Lung (tissue), 12 donors: ENCODE data around the gene NT5M. TPM values are rescaled to one million over a fixed set of nuclear protein-coding genes. Genes with fewer than 3 reads are reported as not detected.
"Not testable (repeated sequence)": the region's sequence is repeated elsewhere in the genome, so short reads cannot be mapped to it uniquely, and the experiment has no call there.

Experiments
- ATAC-seq: fragments of 200-7000 bp; cut with Tn5 transposase; one replicate; pipeline ENCODE4 v1.9.1; 2020; ENCODE audit warnings: moderate number of reproducible peaks; ENCODE audit not compliant: insufficient read depth, low FRiP score
- DNase-seq, 3 donors: peaks; one replicate each; pipeline ENCODE4 v3.0.0-alpha.2; 2013 to 2017
- H3K27ac ChIP-seq, 2 donors: one replicate each; pipeline ENCODE4 v1.5.1; 2013; ENCODE audit warnings: mild to moderate bottlenecking in 2 of 2, moderate library complexity in 2 of 2, control low read depth in 1 of 2, inconsistent platforms in 1 of 2, low read depth in 1 of 2, low read length in 1 of 2
- H3K27me3 ChIP-seq, 3 donors: one replicate each; pipeline ENCODE4 v1.5.1; 2013; ENCODE audit warnings: low read length in 2 of 3; ENCODE audit not compliant: control insufficient read depth in 3 of 3, insufficient read depth in 3 of 3
- H3K36me3 ChIP-seq, 4 donors: one replicate each; pipeline ENCODE4 v1.5.1; 2013; ENCODE audit warnings: low read length in 4 of 4, mild to moderate bottlenecking in 1 of 4, moderate library complexity in 1 of 4; ENCODE audit not compliant: control insufficient read depth in 4 of 4, insufficient read depth in 4 of 4
- H3K4me1 ChIP-seq, 5 donors: one replicate each; pipeline ENCODE4 v1.5.1; 2013; ENCODE audit warnings: low read length in 5 of 5, mild to moderate bottlenecking in 2 of 5, moderate library complexity in 1 of 5; ENCODE audit not compliant: control insufficient read depth in 5 of 5, insufficient read depth in 5 of 5
- H3K4me3 ChIP-seq: one replicate; pipeline ENCODE4 v1.5.1; 2013; ENCODE audit warnings: mild to moderate bottlenecking, control low read depth, moderate library complexity
- H3K9ac ChIP-seq, 2 donors: one replicate each; pipeline ENCODE4 v1.5.1; 2013; ENCODE audit warnings: low read length in 2 of 2, control low read depth in 1 of 2; ENCODE audit not compliant: insufficient read depth in 1 of 2
- H3K9me3 ChIP-seq, 4 donors: one replicate each; pipeline ENCODE4 v1.5.1; 2013; ENCODE audit warnings: low read length in 3 of 4, mild to moderate bottlenecking in 1 of 4, moderate library complexity in 1 of 4; ENCODE audit not compliant: control insufficient read depth in 4 of 4, insufficient read depth in 3 of 4
- WGBS, 2 donors: extraction: QIAGEN DNeasy Blood & Tissue Kit; methylation state at CpG; one replicate each; pipeline ENCODE4 v1.1.7; 2013; 5-methylcytosine and 5-hydroxymethylcytosine counted together
- polyA plus RNA-seq, 2 donors: library from polyadenylated mRNA; stranded (reverse); fragments of 200-250 nt; gene quantifications; one replicate each; pipeline ENCODE4 v1.2.1, GENCODE V29; 2013
- total RNA-seq, 2 donors: library from RNA; depleted of rRNA in 1 of 2; stranded (reverse); fragments of >200 nt in 1 of 2; gene quantifications; one replicate each; pipeline ENCODE4 v1.2.1, GENCODE V29; 2014 to 2021
- TF ChIP-seq, protein P1 (sequence below): IDR thresholded peaks from 2 replicates; pipeline ENCODE4 v1.5.1; 2012; ENCODE audit warnings: mild to moderate bottlenecking; ENCODE audit errors: control extremely low read depth, extremely low read depth
- donor health status: control.
- donor health status: control.
- donor health status: Bipolar disorder and iron deficiency.
- donor health status: healthy.
- donor health status: DM: yes; HTN: yes; CAD: no.

NT5M gene
- total and polyA plus RNA-seq, 4 donors, result 1.7 to 2.8 (median 2.1) TPM

DNA sequence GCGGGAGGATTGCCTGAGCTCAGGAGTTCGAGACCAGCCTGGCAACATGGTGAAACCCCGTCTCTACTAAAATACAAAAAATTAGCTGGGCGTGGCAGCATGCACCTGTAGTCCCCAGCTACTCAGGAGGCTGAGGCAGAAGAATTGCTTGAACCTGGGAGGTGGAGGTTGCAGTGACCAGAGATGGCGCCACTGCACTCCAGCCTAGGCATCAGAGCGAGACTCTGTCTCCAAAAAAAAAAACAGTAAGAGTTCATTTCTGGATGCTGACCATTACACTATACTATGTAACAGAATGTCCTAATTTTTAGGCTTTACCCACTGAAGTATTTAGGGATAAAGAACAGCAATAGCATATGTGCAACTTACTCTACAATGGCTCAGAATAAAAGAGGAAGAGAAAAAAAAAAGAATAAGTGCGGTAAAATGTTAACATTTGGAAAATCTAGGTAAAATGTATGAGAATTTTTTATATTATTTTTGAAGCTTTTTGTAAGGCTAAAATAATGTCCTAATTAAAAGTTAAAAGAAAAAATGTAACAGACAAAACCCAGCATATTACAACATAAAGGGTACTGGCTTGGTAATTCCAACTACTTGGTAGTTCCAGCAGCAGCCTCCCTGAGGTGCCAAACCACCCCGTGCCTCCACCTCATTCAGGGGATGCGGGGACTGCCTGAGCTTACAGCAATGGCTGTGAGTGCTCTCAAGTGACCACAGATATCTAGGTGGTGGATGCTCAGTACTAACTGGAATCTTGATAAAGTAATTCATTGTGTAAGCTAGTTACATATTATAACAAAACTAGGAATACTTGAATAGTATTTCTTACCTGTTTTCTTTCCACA lies 33.0 kb upstream of the NT5M start:
- peaks cover 22 to 32% (median 30%) of the 10 kb centered on the region in 4 donors for H3K36me3 ChIP-seq
- no peak for DNase-seq

DNA sequence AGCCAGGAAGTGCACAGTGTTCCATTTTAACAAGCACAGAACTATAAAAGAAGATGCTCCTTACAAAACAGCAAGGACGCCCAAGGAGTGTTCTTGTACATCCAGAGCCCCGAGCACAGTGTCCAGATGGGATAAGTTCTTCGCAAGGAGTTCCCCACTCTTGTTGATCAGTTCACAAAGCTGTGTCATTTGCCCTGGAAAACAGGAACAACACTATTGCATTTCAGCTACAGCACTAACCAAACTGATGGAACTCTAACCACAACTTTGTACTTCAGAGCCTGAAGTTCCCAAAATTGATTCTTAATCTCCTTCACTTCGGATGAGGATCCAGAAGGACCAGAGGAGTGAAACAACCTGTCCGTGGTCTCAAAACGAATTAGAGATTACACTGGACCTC lies 27.2 kb upstream of the NT5M start:
- no peaks in the 10 kb centered on the region for H3K9me3 ChIP-seq
- no peak overlapping the region for H3K27ac ChIP-seq
- H3K9ac ChIP-seq, result no peak overlapping the region
- H3K27me3 ChIP-seq, result no peaks in the 10 kb centered on the region
- ATAC-seq (no peak), DNase-seq (no peak)
- H3K36me3 ChIP-seq, result peaks cover 7 to 21% (median 13%) of the 10 kb centered on the region in 4 donors
- WGBS, 2 donors, result 40 to 69% methylated on average over 6 of the region's 6 CpGs
- no peak overlapping the region for H3K4me3 ChIP-seq
- TF ChIP-seq, protein P1, sequence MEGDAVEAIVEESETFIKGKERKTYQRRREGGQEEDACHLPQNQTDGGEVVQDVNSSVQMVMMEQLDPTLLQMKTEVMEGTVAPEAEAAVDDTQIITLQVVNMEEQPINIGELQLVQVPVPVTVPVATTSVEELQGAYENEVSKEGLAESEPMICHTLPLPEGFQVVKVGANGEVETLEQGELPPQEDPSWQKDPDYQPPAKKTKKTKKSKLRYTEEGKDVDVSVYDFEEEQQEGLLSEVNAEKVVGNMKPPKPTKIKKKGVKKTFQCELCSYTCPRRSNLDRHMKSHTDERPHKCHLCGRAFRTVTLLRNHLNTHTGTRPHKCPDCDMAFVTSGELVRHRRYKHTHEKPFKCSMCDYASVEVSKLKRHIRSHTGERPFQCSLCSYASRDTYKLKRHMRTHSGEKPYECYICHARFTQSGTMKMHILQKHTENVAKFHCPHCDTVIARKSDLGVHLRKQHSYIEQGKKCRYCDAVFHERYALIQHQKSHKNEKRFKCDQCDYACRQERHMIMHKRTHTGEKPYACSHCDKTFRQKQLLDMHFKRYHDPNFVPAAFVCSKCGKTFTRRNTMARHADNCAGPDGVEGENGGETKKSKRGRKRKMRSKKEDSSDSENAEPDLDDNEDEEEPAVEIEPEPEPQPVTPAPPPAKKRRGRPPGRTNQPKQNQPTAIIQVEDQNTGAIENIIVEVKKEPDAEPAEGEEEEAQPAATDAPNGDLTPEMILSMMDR, result no peak
- peaks cover 0 to 10% (median 6%) of the 10 kb centered on the region in 5 donors for H3K4me1 ChIP-seq

More for the DNA sequence above, 33.0 kb upstream of the NT5M start:
- Histone ChIP-seq H3K9ac (no peak overlapping the region), H3K27ac (no peak overlapping the region), H3K4me1 (no peaks in the 10 kb centered on the region), H3K4me3 (no peak overlapping the region), H3K27me3 (no peaks in the 10 kb centered on the region), H3K9me3 (no peaks in the 10 kb centered on the region)
- WGBS, 2 donors, result 91 to 92% methylated on average over 9 of the region's 9 CpGs
- TF ChIP-seq, protein P1, result no peak
- ATAC-seq, result no peak

GRCh38 chr17:17277431-17277830 lies 25.7 kb upstream of the NT5M start:
- WGBS, 2 donors, result 95 to 97% methylated on average over 5 of the region's 5 CpGs
- H3K27me3 ChIP-seq, H3K27ac ChIP-seq, H3K9ac ChIP-seq, ATAC-seq, DNase-seq, H3K9me3 ChIP-seq, H3K4me3 ChIP-seq: not testable (repeated sequence)
- H3K4me1 ChIP-seq, result peaks cover 0 to 15% (median 9%) of the 10 kb centered on the region in 5 donors
- peaks cover 7 to 21% (median 11%) of the 10 kb centered on the region in 4 donors for H3K36me3 ChIP-seq

GRCh38 chr17:17279316-17279715 lies 23.9 kb upstream of the NT5M start:
- Histone ChIP-seq H3K36me3 (peaks cover 0 to 9% (median 5%) of the 10 kb centered on the region in 4 donors), H3K27ac (no peak overlapping the region), H3K4me1 (peaks cover 0 to 15% (median 9%) of the 10 kb centered on the region in 5 donors), H3K9me3 (no peaks in the 10 kb centered on the region), H3K27me3 (no peaks in the 10 kb centered on the region), H3K4me3 (no peak overlapping the region), H3K9ac (no peak overlapping the region)
- DNase-seq (no peak), ATAC-seq (no peak)
- WGBS, 2 donors, result 74 to 79% methylated on average over 4 of the region's 4 CpGs
- TF ChIP-seq, protein P1, result no peak
